LNCaP clone FGC (cell line): Measurements from ENCODE around the gene NT5DC2.

Source experiments
- DNase-seq: peaks from one replicate; pipeline ENCODE4 v3.0.0-alpha.2; 2011; ENCODE audit warnings: low read depth
- H3K4me3 ChIP-seq: 2 replicates; pipeline ENCODE4 v1.5.1; 2011; ENCODE audit warnings: mild to moderate bottlenecking, low read depth, low read length, control low read depth
- CTCF ChIP-seq: IDR thresholded peaks from 2 replicates; pipeline ENCODE4 v1.5.1; 2012; ENCODE audit warnings: mild to moderate bottlenecking; ENCODE audit not compliant: control insufficient read depth, insufficient read depth; ENCODE audit errors: extremely low read depth

NT5DC2 gene

GRCh38 chr3:52523386-52524257 lies 10.0 kb downstream of the NT5DC2 start:
- no peak overlapping the region for H3K4me3 ChIP-seq
- no peak for TF ChIP-seq CTCF
- no peak for DNase-seq

GRCh38 chr3:52522651-52523251 lies 10.9 kb downstream of the NT5DC2 start:
- TF ChIP-seq CTCF: no peak
- DNase-seq: no peak
- H3K4me3 ChIP-seq: no peak overlapping the region

- no peak for TF ChIP-seq CTCF
- DNase-seq: no peak
- no peak overlapping the region for H3K4me3 ChIP-seq
These were observed 11.6 kb downstream of the NT5DC2 start for GRCh38 chr3:52521881-52522650.

GRCh38 chr3:52521488-52521824 lies 12.2 kb downstream of the NT5DC2 start:
- no peak overlapping the region for H3K4me3 ChIP-seq
- DNase-seq: no peak
- TF ChIP-seq CTCF: no peak

- no peak overlapping the region for H3K4me3 ChIP-seq
- no peak for TF ChIP-seq CTCF
- no peak for DNase-seq
These were observed 12.8 kb downstream of the NT5DC2 start for GRCh38 chr3:52520716-52521487.

- no peak for TF ChIP-seq CTCF
- H3K4me3 ChIP-seq: no peak overlapping the region
- no peak for DNase-seq
These were observed 13.5 kb downstream of the NT5DC2 start for GRCh38 chr3:52520141-52520667.
